Osteoblast (primary cell): Measurements from ENCODE around the gene VDAC2. TPM values are rescaled to one million over a fixed set of nuclear protein-coding genes. Genes with fewer than 3 reads are reported as not detected.
"Not testable (repeated sequence)": the region's sequence is repeated elsewhere in the genome, so short reads cannot be mapped to it uniquely, and the experiment has no call there.

ENCODE experiments used
- DNase-seq: peaks from one replicate; pipeline ENCODE4 v3.0.0; 2011; ENCODE audit warnings: low spot score, mixed read lengths; ENCODE audit not compliant: insufficient read length; ENCODE audit errors: missing footprints
- H2AFZ ChIP-seq: 2 replicates; pipeline ENCODE4 v1.6.0; 2011; ENCODE audit warnings: mild to moderate bottlenecking, low read length
- H3K27ac ChIP-seq: 2 replicates; pipeline ENCODE4 v1.5.1; 2011; ENCODE audit warnings: mild to moderate bottlenecking, low read depth, low read length, moderate library complexity
- H3K27me3 ChIP-seq: 2 replicates; pipeline ENCODE4 v1.6.0; 2012; ENCODE audit warnings: mild to moderate bottlenecking, control low read depth, inconsistent platforms, low read length, moderate library complexity; ENCODE audit not compliant: insufficient read depth
- H3K36me3 ChIP-seq: 2 replicates; pipeline ENCODE4 v1.5.1; 2011; ENCODE audit warnings: mild to moderate bottlenecking, low read length, control low read depth, moderate library complexity; ENCODE audit not compliant: insufficient read depth
- H3K4me1 ChIP-seq: 2 replicates; pipeline ENCODE4 v1.5.1; 2011; ENCODE audit warnings: mild to moderate bottlenecking, low read length, control low read depth, moderate library complexity; ENCODE audit not compliant: insufficient read depth
- H3K4me2 ChIP-seq: 2 replicates; pipeline ENCODE4 v1.6.0; 2011; ENCODE audit warnings: mild to moderate bottlenecking, low read length; ENCODE audit not compliant: insufficient read depth
- H3K4me3 ChIP-seq: fragments of 200-600 bp; sonication (generic); 3 replicates; pipeline ENCODE4 v1.5.1; 2012; ENCODE audit warnings: mild to moderate bottlenecking, low read length, inconsistent platforms; ENCODE audit not compliant: insufficient read depth
- H3K79me2 ChIP-seq: 2 replicates; pipeline ENCODE4 v1.6.0; 2012; ENCODE audit warnings: mild to moderate bottlenecking, low read length, control low read depth, inconsistent platforms; ENCODE audit not compliant: insufficient read depth
- H3K9me3 ChIP-seq: 2 replicates; pipeline ENCODE4 v1.5.1; 2011; ENCODE audit warnings: low read depth, low read length, control low read depth
- H4K20me1 ChIP-seq: 2 replicates; pipeline ENCODE4 v1.6.0; 2012; ENCODE audit warnings: mild to moderate bottlenecking, low read length, control low read depth; ENCODE audit not compliant: insufficient read depth
- CTCF ChIP-seq: IDR thresholded peaks from 2 replicates; pipeline ENCODE4 v1.5.1; 2011; ENCODE audit warnings: mild to moderate bottlenecking, low read depth, low read length, moderate library complexity; ENCODE audit errors: extremely low read depth
- total RNA-seq: library from RNA; depleted of rRNA; stranded (reverse); fragments of >200 nt; gene quantifications from 2 replicates; pipeline ENCODE4 v1.2.3, GENCODE V29; 2012

The VDAC2 gene
- total RNA-seq, 1 donor = 141 TPM

GRCh38 chr10:75205908-75206307 is 4.7 kb upstream of the VDAC2 start:
- peaks cover 5% of the 10 kb centered on the region for H3K79me2 ChIP-seq
- H4K20me1 ChIP-seq = no peaks in the 10 kb centered on the region
- H3K27ac ChIP-seq = no peak overlapping the region
- no peaks in the 10 kb centered on the region for H3K27me3 ChIP-seq
- no peak for DNase-seq
- no peak overlapping the region for H3K4me3 ChIP-seq
- no peaks in the 10 kb centered on the region for H3K36me3 ChIP-seq
- peaks cover 23% of the 10 kb centered on the region for H3K4me1 ChIP-seq
- TF ChIP-seq CTCF = no peak
- no peaks in the 10 kb centered on the region for H3K9me3 ChIP-seq
- H2AFZ ChIP-seq = no peak overlapping the region
- no peak overlapping the region for H3K4me2 ChIP-seq

GRCh38 chr10:75206638-75207037 is 4.0 kb upstream of the VDAC2 start:
- not testable (repeated sequence) for H4K20me1 ChIP-seq, H3K9me3 ChIP-seq, H3K4me2 ChIP-seq

GRCh38 chr10:75207079-75207856 is 3.3 kb upstream of the VDAC2 start:
- Histone ChIP-seq H3K4me3 (no peak overlapping the region), H2AFZ (no peak overlapping the region), H3K36me3 (peaks cover 4% of the 10 kb centered on the region), H3K27ac (no peak overlapping the region), H3K79me2 (peaks cover 19% of the 10 kb centered on the region), H3K9me3 (no peaks in the 10 kb centered on the region), H4K20me1 (peaks cover 8% of the 10 kb centered on the region), H3K4me2 (no peak overlapping the region), H3K4me1 (peaks cover 32% of the 10 kb centered on the region), H3K27me3 (no peaks in the 10 kb centered on the region)
- no peak for DNase-seq
- no peak for TF ChIP-seq CTCF

More at GRCh38 chr10:75206638-75207037, 4.0 kb upstream of the VDAC2 start:
- not testable (repeated sequence) for DNase-seq, H2AFZ ChIP-seq, H3K27ac ChIP-seq, H3K36me3 ChIP-seq, H3K27me3 ChIP-seq, H3K4me3 ChIP-seq
- Histone ChIP-seq H3K4me1 (peaks cover 25% of the 10 kb centered on the region), H3K79me2 (peaks cover 13% of the 10 kb centered on the region)

GRCh38 chr10:75207857-75208144 is 2.8 kb upstream of the VDAC2 start:
- no peak for TF ChIP-seq CTCF
- Histone ChIP-seq H4K20me1 (peaks cover 8% of the 10 kb centered on the region), H3K4me1 (peaks cover 30% of the 10 kb centered on the region), H3K27ac (peak overlapping the region; percentile 10), H3K27me3 (no peaks in the 10 kb centered on the region), H3K9me3 (no peaks in the 10 kb centered on the region), H3K4me2 (peak overlapping the region; percentile 13), H3K79me2 (peaks cover 24% of the 10 kb centered on the region), H3K36me3 (peaks cover 9% of the 10 kb centered on the region), H3K4me3 (no peak overlapping the region), H2AFZ (no peak overlapping the region)
- no peak for DNase-seq
